IMR-90 (cell line): Measurements from ENCODE around the gene ANKDD1A. TPM values are rescaled to one million over a fixed set of nuclear protein-coding genes. Genes with fewer than 3 reads are reported as not detected.

Experiments
- ATAC-seq: fragments of 200-7000 bp; cut with Tn5 transposase; 2 replicates; pipeline ENCODE4 v1.9.1; 2020; ENCODE audit warnings: low read depth, mild to moderate bottlenecking, moderate library complexity
- BruUV-seq: library from RNA; stranded (reverse); fragments of 400-500 nt; replicated peaks from 2 replicates; lab custom pipeline; 2021; lab: Mats Ljungman, UMichigan
- CTCF ChIA-PET: fragments of 300-600 bp; formaldehyde crosslinking; extraction: SDS; loops from one replicate; lab custom pipeline; 2021; ENCODE audit warnings: antibody characterized with exemption; lab: Yijun Ruan, JAX
- POLR2A ChIA-PET: fragments of 300-600 bp; sonication (Branson Sonifier 250); formaldehyde crosslinking; loops from one replicate; lab custom pipeline; 2022; ENCODE audit warnings: antibody characterized with exemption; ENCODE audit not compliant: unreplicated experiment; lab: Charles Lee
- DNase-seq: peaks from one replicate; pipeline ENCODE4 v3.0.0; 2013
- H2AFZ ChIP-seq: replicated peaks from 2 replicates; pipeline ENCODE3; 2013; ENCODE audit warnings: low read length, mild to moderate bottlenecking; ENCODE audit not compliant: poor library complexity
- H2AK5ac ChIP-seq: 2 replicates; pipeline ENCODE4 v1.6.1; 2013; ENCODE audit warnings: low read depth, low read length, inconsistent platforms
- H2AK9ac ChIP-seq: replicated peaks from 2 replicates; pipeline ENCODE3; 2013; ENCODE audit warnings: mild to moderate bottlenecking, low read depth, low read length, moderate library complexity; ENCODE audit not compliant: poor library complexity
- H2BK120ac ChIP-seq: 2 replicates; pipeline ENCODE4 v1.6.1; 2013; ENCODE audit warnings: low read depth, low read length, inconsistent platforms
- H2BK15ac ChIP-seq: 3 replicates; pipeline ENCODE4 v1.6.1; 2013; ENCODE audit warnings: low read depth, low read length, inconsistent platforms
- H2BK20ac ChIP-seq: 2 replicates; pipeline ENCODE4 v1.6.1; 2013; ENCODE audit warnings: low read depth, mild to moderate bottlenecking, inconsistent platforms, low read length, moderate library complexity
- H2BK5ac ChIP-seq: 2 replicates; pipeline ENCODE4 v1.6.1; 2013; ENCODE audit warnings: mild to moderate bottlenecking, low read depth, low read length, inconsistent platforms; ENCODE audit not compliant: poor library complexity, severe bottlenecking
- H3K14ac ChIP-seq: replicated peaks from 2 replicates; pipeline ENCODE4 v1.6.1; 2013; ENCODE audit warnings: low read depth, low read length, inconsistent platforms
- H3K18ac ChIP-seq: 2 replicates; pipeline ENCODE4 v1.6.1; 2013; ENCODE audit warnings: low read depth, low read length, control low read depth
- H3K23ac ChIP-seq: 2 replicates; pipeline ENCODE4 v1.6.1; 2013; ENCODE audit warnings: low read depth, low read length, inconsistent platforms
- H3K27ac ChIP-seq: 2 replicates; pipeline ENCODE4 v1.5.1; 2013; ENCODE audit warnings: mild to moderate bottlenecking, control low read depth, low read length; ENCODE audit not compliant: insufficient read depth
- H3K27me3 ChIP-seq: 2 replicates; pipeline ENCODE4 v1.6.1; 2013; ENCODE audit warnings: low read length; ENCODE audit not compliant: control insufficient read depth, insufficient read depth
- H3K36me3 ChIP-seq: 2 replicates; pipeline ENCODE4 v1.6.1; 2013; ENCODE audit warnings: low read length, mixed read lengths; ENCODE audit not compliant: control insufficient read depth, insufficient read depth
- H3K4ac ChIP-seq: 2 replicates; pipeline ENCODE4 v1.6.1; 2013; ENCODE audit warnings: low read depth, low read length, inconsistent platforms
- H3K4me1 ChIP-seq: 2 replicates; pipeline ENCODE4 v1.6.1; 2013; ENCODE audit warnings: low read length, mixed read lengths; ENCODE audit not compliant: control insufficient read depth, insufficient read depth
- H3K4me2 ChIP-seq: 2 replicates; pipeline ENCODE4 v1.6.1; 2013; ENCODE audit warnings: low read depth, mild to moderate bottlenecking, control low read depth, low read length, moderate library complexity
- H3K4me3 ChIP-seq: 2 replicates; pipeline ENCODE4 v1.5.1; 2013; ENCODE audit warnings: low read depth, mild to moderate bottlenecking, control low read depth, low read length, moderate library complexity; ENCODE audit not compliant: insufficient read depth
- H3K56ac ChIP-seq: 2 replicates; pipeline ENCODE4 v1.6.1; 2013; ENCODE audit warnings: low read length, inconsistent platforms; ENCODE audit not compliant: insufficient read depth; ENCODE audit errors: extremely low read depth
- H3K79me1 ChIP-seq, 2 experiments: 2 replicates each; pipeline ENCODE4 v1.6.1; 2013; ENCODE audit warnings: low read length in 2 of 2, inconsistent platforms in 1 of 2, low read depth in 1 of 2
- H3K9ac ChIP-seq: 2 replicates; pipeline ENCODE4 v1.6.1; 2013; ENCODE audit warnings: low read depth, low read length, control low read depth
- H3K9me1 ChIP-seq: 2 replicates; pipeline ENCODE4 v1.6.1; 2013; ENCODE audit warnings: low read length, inconsistent platforms; ENCODE audit not compliant: insufficient read depth
- H3K9me3 ChIP-seq: 2 replicates; pipeline ENCODE4 v1.6.1; 2013; ENCODE audit warnings: low read length; ENCODE audit not compliant: control insufficient read depth, insufficient read depth
- H4K20me1 ChIP-seq: 2 replicates; pipeline ENCODE4 v1.6.1; 2013; ENCODE audit warnings: low read length, inconsistent platforms; ENCODE audit not compliant: insufficient read depth
- H4K5ac ChIP-seq: 2 replicates; pipeline ENCODE4 v1.6.1; 2013; ENCODE audit warnings: mild to moderate bottlenecking, low read depth, low read length, control low read depth
- H4K8ac ChIP-seq, 2 experiments: 2 replicates each; pipeline ENCODE4 v1.6.1; 2013; ENCODE audit warnings: low read depth in 2 of 2, low read length in 2 of 2, control low read depth in 1 of 2, inconsistent platforms in 1 of 2
- H4K91ac ChIP-seq: 2 replicates; pipeline ENCODE4 v1.6.1; 2013; ENCODE audit warnings: low read depth, low read length, inconsistent platforms; ENCODE audit not compliant: insufficient read depth
- BHLHE40 ChIP-seq: fragments of 150-350 bp; IDR thresholded peaks from 2 replicates; pipeline ENCODE4 v1.6.1; 2016; ENCODE audit warnings: mild to moderate bottlenecking, low read depth, low read length
- CEBPB ChIP-seq: IDR thresholded peaks from 2 replicates; pipeline ENCODE4 v1.6.1; 2012; ENCODE audit warnings: low read depth, low read length, improper control_type of control experiment
- CHD1 ChIP-seq: IDR thresholded peaks from 2 replicates; pipeline ENCODE4 v1.6.1; 2012; ENCODE audit warnings: low read depth, low read length, improper control_type of control experiment
- CTCF ChIP-seq: conservative IDR thresholded peaks from 2 replicates; pipeline ENCODE4 v1.5.1; 2012; ENCODE audit warnings: mild to moderate bottlenecking, low read depth, low read length, improper control_type of control experiment
- ELK1 ChIP-seq: fragments of 150-350 bp; IDR thresholded peaks from 2 replicates; pipeline ENCODE4 v1.6.1; 2016; ENCODE audit warnings: low read depth, mild to moderate bottlenecking, low read length, moderate library complexity, borderline replicate concordance
- FOS ChIP-seq: fragments of 150-350 bp; IDR thresholded peaks from 2 replicates; pipeline ENCODE4 v1.6.1; 2016; ENCODE audit warnings: low read depth, low read length
- MAFK ChIP-seq: IDR thresholded peaks from 2 replicates; pipeline ENCODE4 v1.6.1; 2012; ENCODE audit warnings: low read depth, low read length, improper control_type of control experiment
- MAZ ChIP-seq: IDR thresholded peaks from 2 replicates; pipeline ENCODE4 v1.6.1; 2012; ENCODE audit warnings: low read depth, mild to moderate bottlenecking, low read length, improper control_type of control experiment, moderate library complexity, borderline replicate concordance
- MXI1 ChIP-seq: IDR thresholded peaks from 2 replicates; pipeline ENCODE4 v1.6.1; 2012; ENCODE audit warnings: low read depth, mild to moderate bottlenecking, low read length, moderate library complexity, borderline replicate concordance
- NFE2L2 ChIP-seq: fragments of 150-350 bp; IDR thresholded peaks from 2 replicates; pipeline ENCODE4 v1.6.1; 2016; ENCODE audit warnings: low read depth, mild to moderate bottlenecking, low read length
- POLR2A ChIP-seq: IDR thresholded peaks from 2 replicates; pipeline ENCODE4 v1.6.1; 2012; ENCODE audit warnings: mild to moderate bottlenecking, low read depth, low read length
- RAD21 ChIP-seq: IDR thresholded peaks from 2 replicates; pipeline ENCODE4 v1.6.1; 2012; ENCODE audit warnings: low read length, improper control_type of control experiment
- RCOR1 ChIP-seq: IDR thresholded peaks from 2 replicates; pipeline ENCODE4 v1.6.1; 2012; ENCODE audit warnings: mild to moderate bottlenecking, low read length, improper control_type of control experiment; ENCODE audit not compliant: insufficient replicate concordance
- RFX5 ChIP-seq: IDR thresholded peaks from 2 replicates; pipeline ENCODE4 v1.8.0; 2012; ENCODE audit warnings: low read depth, mild to moderate bottlenecking, low read length, moderate library complexity
- SMC3 ChIP-seq: fragments of 150-350 bp; IDR thresholded peaks from 2 replicates; pipeline ENCODE4 v1.6.1; 2016; ENCODE audit warnings: low read depth, mild to moderate bottlenecking, antibody characterized with exemption, low read length, moderate library complexity
- USF2 ChIP-seq: fragments of 150-350 bp; IDR thresholded peaks from 2 replicates; pipeline ENCODE4 v1.6.1; 2017; ENCODE audit warnings: mild to moderate bottlenecking, antibody characterized with exemption, low read length, low read depth
- WGBS, 2 experiments: methylation state at CpG; one replicate each; pipeline versions ENCODE4 v1.1.5 to v1.1.7; 2013; ENCODE audit warnings: missing lambda C conversion rate in 2 of 2; ENCODE audit not compliant: insufficient read length in 1 of 2; ENCODE audit errors: extremely low coverage in 2 of 2; 5-methylcytosine and 5-hydroxymethylcytosine counted together
- dilution Hi-C: fragments of 300-500 bp; cut with HindIII; formaldehyde crosslinking; loops from one replicate; pipeline ENCODE4 v1.14.3; 2018; ENCODE audit warnings: low sequenced_read_pairs; ENCODE audit not compliant: unreplicated experiment
- in situ Hi-C: fragments of 300-500 bp; cut with MboI; formaldehyde crosslinking; loops from 3 replicates; pipeline ENCODE4 v1.14.3; 2019; ENCODE audit warnings: low sequenced_read_pairs, inconsistent platforms, mixed read lengths
- intact Hi-C: fragments of 100-400 bp; cut with micrococcal nuclease; formaldehyde crosslinking; loops from 2 replicates; pipeline ENCODE4 v1.10.0; 2022
- polyA plus RNA-seq, 3 experiments: library from polyadenylated mRNA; depleted of rRNA; stranded (reverse); fragments of >200 nt; gene quantifications; 2 replicates each; pipeline ENCODE4 v1.2.3, GENCODE V29; 2012; ENCODE audit warnings: low replicate concordance in 1 of 3
- total RNA-seq: library from RNA; depleted of rRNA; stranded (reverse); fragments of >200 nt; gene quantifications from 2 replicates; pipeline ENCODE4 v1.2.3, GENCODE V29; 2012

Gene ANKDD1A
- total and polyA plus RNA-seq, 2 of the 4 experiments (the other 2 are of a cell fraction), result 3.6 to 4.9 TPM

GRCh38 chr15:64870353-64870752 lies 41.3 kb upstream of the ANKDD1A start:
- Histone ChIP-seq H3K9ac (no peak overlapping the region), H3K9me1 (peaks cover 37% of the 10 kb centered on the region), H4K20me1 (no peaks in the 10 kb centered on the region; the same call in 1 of the 2 replicates), H2AK9ac (peak overlapping the region; percentile 56), H2BK120ac (0 out of 2 replicates have a peak overlapping the region, but pooled peaks have one; percentile 8), H3K23ac (no peak overlapping the region), H2BK5ac (no peak overlapping the region), H4K5ac (no peak overlapping the region), H3K36me3 (peaks cover 26% of the 10 kb centered on the region; the same call in 1 of the 2 replicates), H3K4ac (no peak overlapping the region), H3K27ac (no peak overlapping the region), H3K4me3 (no peak overlapping the region), H2BK15ac (no peak overlapping the region; the same call in 2 of the 3 replicates), H3K18ac (no peak overlapping the region), H3K14ac (no peak overlapping the region), H3K79me1 (peaks cover 13 to 60% of the 10 kb centered on the region in 2 experiments; a peak in 3 of 4 replicates), H3K4me2 (no peak overlapping the region), H2AFZ (no peak overlapping the region), H4K91ac (no peak overlapping the region), H3K9me3 (no peaks in the 10 kb centered on the region), H2BK20ac (no peak overlapping the region), H4K8ac (no peak overlapping the region), H2AK5ac (peak overlapping the region; percentile 52; the same call in 1 of the 2 replicates), H3K4me1 (peaks cover 32% of the 10 kb centered on the region), H3K27me3 (no peaks in the 10 kb centered on the region), H3K56ac (no peak overlapping the region)
- ChIA-PET CTCF (no interaction called here), POLR2A (no interaction called here)
- no peak for ATAC-seq
- dilution Hi-C loops (no loop called here), intact Hi-C loops (no loop called here), in situ Hi-C loops (no loop called here)
- WGBS, 2 experiments, result 100% methylated on average over 4 of the region's 9 CpGs; no CpG with 5 or more reads in 1 of the 2 experiments
- DNase-seq, result no peak
- no TSS peak for BruUV-seq
- TF ChIP-seq MAZ (no peak), CHD1 (no peak), ELK1 (no peak), RAD21 (no peak), NFE2L2 (no peak), BHLHE40 (no peak), MAFK (no peak), FOS (no peak), RCOR1 (no peak), RFX5 (no peak), USF2 (no peak), CEBPB (no peak), POLR2A (no peak), MXI1 (no peak), CTCF (no peak), SMC3 (no peak)
